ENCODE results near the gene NXNL1.
"Not testable (repeated sequence)": the region's sequence is repeated elsewhere in the genome, so short reads cannot be mapped to it uniquely, and the experiment has no call there.

Gene NXNL1, protein sequence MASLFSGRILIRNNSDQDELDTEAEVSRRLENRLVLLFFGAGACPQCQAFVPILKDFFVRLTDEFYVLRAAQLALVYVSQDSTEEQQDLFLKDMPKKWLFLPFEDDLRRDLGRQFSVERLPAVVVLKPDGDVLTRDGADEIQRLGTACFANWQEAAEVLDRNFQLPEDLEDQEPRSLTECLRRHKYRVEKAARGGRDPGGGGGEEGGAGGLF

GRCh38 chr19:17460372-17461230 lies at the start of gene NXNL1:
TSS of gene NXNL1 (minus strand) at chr19:17460926. CDS start at chr19:17460869, 57 bp downstream.
- peaks cover 6% of the 10 kb centered on the region for H3K27me3 ChIP-seq (ENCODE audit: low read depth, low read length)

DNA sequence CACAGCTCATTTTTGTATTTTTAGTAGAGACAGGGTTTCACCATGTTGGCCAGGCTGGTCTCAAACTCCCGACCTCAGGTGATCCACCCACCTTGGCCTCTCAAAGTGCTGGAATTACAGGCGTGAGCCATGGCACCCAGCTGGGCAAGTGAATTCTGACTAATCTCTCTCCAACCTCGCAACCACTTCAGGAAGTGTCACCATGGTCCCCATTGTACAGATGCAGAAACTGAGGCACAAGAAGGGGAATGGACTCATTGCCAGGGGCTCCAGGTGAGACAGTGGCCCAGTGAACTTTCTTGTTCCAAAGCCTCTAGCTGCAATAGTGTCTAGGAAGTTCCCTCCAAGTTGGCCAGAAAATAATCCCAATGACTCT lies 47.8 kb upstream of the NXNL1 start:
- H3K4me1 ChIP-seq (ENCODE audit: control insufficient read depth in 1 of 2, insufficient read depth in 2 of 2, low read length in 2 of 2): peaks cover 5 to 34% of the 10 kb centered on the region in 2 donors
- not testable (repeated sequence) for H3K4me3 ChIP-seq (ENCODE audit: low read depth in 1 of 2, low read length in 2 of 2); H3K36me3 ChIP-seq (ENCODE audit: control insufficient read depth in 1 of 2, insufficient read depth in 2 of 2, low read length in 2 of 2); H3K27me3 ChIP-seq (ENCODE audit: low read depth, low read length); H3K27ac ChIP-seq (ENCODE audit: low read length); H3K9me3 ChIP-seq (ENCODE audit: control insufficient read depth in 1 of 2, low read length in 2 of 2)

More at GRCh38 chr19:17460372-17461230, at the start of gene NXNL1:
- no peaks in the 10 kb centered on the region for H3K9me3 ChIP-seq (ENCODE audit: control insufficient read depth in 1 of 2, low read length in 2 of 2)
- no peak within 1 kb of the TSS for H3K27ac ChIP-seq (ENCODE audit: low read length)
- no peak within 1 kb of the TSS for H3K4me3 ChIP-seq (ENCODE audit: low read depth in 1 of 2, low read length in 2 of 2)
- no peaks in the 10 kb centered on the region for H3K36me3 ChIP-seq (ENCODE audit: control insufficient read depth in 1 of 2, insufficient read depth in 2 of 2, low read length in 2 of 2)
- H3K4me1 ChIP-seq (ENCODE audit: control insufficient read depth in 1 of 2, insufficient read depth in 2 of 2, low read length in 2 of 2): no peaks in the 10 kb centered on the region

GRCh38 chr19:17506745-17507144 lies 46.0 kb upstream of the NXNL1 start:
- H3K4me3 ChIP-seq (ENCODE audit: low read depth in 1 of 2, low read length in 2 of 2): no peak overlapping the region
- no peaks in the 10 kb centered on the region for H3K9me3 ChIP-seq (ENCODE audit: control insufficient read depth in 1 of 2, low read length in 2 of 2)
- H3K36me3 ChIP-seq (ENCODE audit: control insufficient read depth in 1 of 2, insufficient read depth in 2 of 2, low read length in 2 of 2): peaks cover 0 to 3% of the 10 kb centered on the region in 2 donors
- peaks cover 5 to 26% of the 10 kb centered on the region in 2 donors for H3K4me1 ChIP-seq (ENCODE audit: control insufficient read depth in 1 of 2, insufficient read depth in 2 of 2, low read length in 2 of 2)
- no peaks in the 10 kb centered on the region for H3K27me3 ChIP-seq (ENCODE audit: low read depth, low read length)
- no peak overlapping the region for H3K27ac ChIP-seq (ENCODE audit: low read length)

GRCh38 chr19:17505223-17505622 lies 44.5 kb upstream of the NXNL1 start:
- Histone ChIP-seq H3K36me3 (ENCODE audit: control insufficient read depth in 1 of 2, insufficient read depth in 2 of 2, low read length in 2 of 2) (peaks cover 0 to 11% of the 10 kb centered on the region in 2 donors), H3K4me1 (ENCODE audit: control insufficient read depth in 1 of 2, insufficient read depth in 2 of 2, low read length in 2 of 2) (peaks cover under 1 to 23% of the 10 kb centered on the region in 2 donors), H3K4me3 (ENCODE audit: low read depth in 1 of 2, low read length in 2 of 2) (no peak overlapping the region), H3K27ac (ENCODE audit: low read length) (no peak overlapping the region), H3K9me3 (ENCODE audit: control insufficient read depth in 1 of 2, low read length in 2 of 2) (no peaks in the 10 kb centered on the region), H3K27me3 (ENCODE audit: low read depth, low read length) (no peaks in the 10 kb centered on the region)

DNA sequence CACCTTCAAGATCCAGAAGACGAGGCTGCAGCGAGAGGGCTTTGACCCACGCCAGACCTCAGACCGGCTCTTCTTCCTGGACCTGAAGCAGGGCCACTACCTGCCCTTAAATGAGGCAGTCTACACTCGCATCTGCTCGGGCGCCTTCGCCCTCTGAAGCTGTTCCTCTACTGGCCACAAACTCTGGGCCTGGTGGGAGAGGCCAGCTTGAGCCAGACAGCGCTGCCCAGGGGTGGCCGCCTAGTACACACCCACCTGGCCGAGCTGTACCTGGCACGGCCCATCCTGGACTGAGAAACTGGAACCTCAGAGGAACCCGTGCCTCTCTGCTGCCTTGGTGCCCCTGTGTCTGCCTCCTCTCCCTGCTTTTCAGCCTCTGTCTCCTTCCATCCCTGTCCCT lies 43.7 kb upstream of the NXNL1 start:
- Histone ChIP-seq H3K27me3 (ENCODE audit: low read depth, low read length) (no peaks in the 10 kb centered on the region), H3K27ac (ENCODE audit: low read length) (no peak overlapping the region), H3K36me3 (ENCODE audit: control insufficient read depth in 1 of 2, insufficient read depth in 2 of 2, low read length in 2 of 2) (peaks cover 0 to 17% of the 10 kb centered on the region in 2 donors), H3K4me3 (ENCODE audit: low read depth in 1 of 2, low read length in 2 of 2) (no peak overlapping the region), H3K9me3 (ENCODE audit: control insufficient read depth in 1 of 2, low read length in 2 of 2) (no peaks in the 10 kb centered on the region), H3K4me1 (ENCODE audit: control insufficient read depth in 1 of 2, insufficient read depth in 2 of 2, low read length in 2 of 2) (peaks cover 0 to 19% of the 10 kb centered on the region in 2 donors)

DNA sequence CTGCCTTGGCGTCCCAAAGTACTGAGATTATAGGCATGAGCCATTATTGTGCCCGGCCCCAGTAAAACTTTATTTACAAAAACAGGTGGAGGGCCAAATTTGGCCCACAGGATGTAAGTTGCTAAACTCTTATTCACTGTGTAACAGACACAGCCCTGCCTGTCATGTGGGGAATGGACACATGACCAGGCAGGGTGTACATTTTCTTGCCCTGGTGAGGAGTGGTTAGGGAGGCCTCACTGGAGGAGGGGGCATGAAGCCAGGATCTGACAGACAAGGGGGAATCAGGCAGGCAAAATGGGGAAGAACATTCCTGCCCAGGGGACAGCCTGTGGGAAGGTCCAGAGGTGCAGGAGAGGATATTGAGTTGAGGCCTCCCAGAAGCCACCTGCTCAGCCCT lies 43.3 kb upstream of the NXNL1 start:
- H3K36me3 ChIP-seq (ENCODE audit: control insufficient read depth in 1 of 2, insufficient read depth in 2 of 2, low read length in 2 of 2): peaks cover 0 to 17% of the 10 kb centered on the region in 2 donors
- H3K9me3 ChIP-seq (ENCODE audit: control insufficient read depth in 1 of 2, low read length in 2 of 2): no peaks in the 10 kb centered on the region
- no peak overlapping the region for H3K4me3 ChIP-seq (ENCODE audit: low read depth in 1 of 2, low read length in 2 of 2)
- H3K27ac ChIP-seq (ENCODE audit: low read length): no peak overlapping the region
- H3K27me3 ChIP-seq (ENCODE audit: low read depth, low read length): no peaks in the 10 kb centered on the region
- peaks cover 0 to 19% of the 10 kb centered on the region in 2 donors for H3K4me1 ChIP-seq (ENCODE audit: control insufficient read depth in 1 of 2, insufficient read depth in 2 of 2, low read length in 2 of 2)

DNA sequence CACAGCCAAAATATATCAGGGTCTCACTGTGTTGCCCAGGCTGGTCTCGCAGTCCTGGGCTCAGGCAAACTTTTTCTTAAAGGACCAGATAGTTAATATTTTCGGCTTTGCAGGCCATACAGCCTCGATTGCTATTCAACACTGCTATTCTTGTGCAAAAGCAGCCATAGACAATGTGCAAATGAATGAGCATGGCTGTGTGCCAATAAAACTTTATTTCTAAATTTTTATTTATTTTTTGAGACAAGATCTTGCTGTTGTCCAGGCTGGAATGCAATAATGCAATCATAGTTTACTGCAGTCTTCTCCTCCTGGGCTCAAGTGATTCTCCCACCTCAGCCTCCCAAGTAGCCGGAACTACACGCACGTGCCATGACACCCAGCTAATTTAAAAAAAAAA lies 42.5 kb upstream of the NXNL1 start:
- Histone ChIP-seq H3K36me3 (ENCODE audit: control insufficient read depth in 1 of 2, insufficient read depth in 2 of 2, low read length in 2 of 2) (peaks cover 0 to 17% of the 10 kb centered on the region in 2 donors), H3K9me3 (ENCODE audit: control insufficient read depth in 1 of 2, low read length in 2 of 2) (no peaks in the 10 kb centered on the region), H3K27me3 (ENCODE audit: low read depth, low read length) (no peaks in the 10 kb centered on the region), H3K27ac (ENCODE audit: low read length) (no peak overlapping the region), H3K4me3 (ENCODE audit: low read depth in 1 of 2, low read length in 2 of 2) (no peak overlapping the region), H3K4me1 (ENCODE audit: control insufficient read depth in 1 of 2, insufficient read depth in 2 of 2, low read length in 2 of 2) (peaks cover 0 to 14% of the 10 kb centered on the region in 2 donors)

DNA sequence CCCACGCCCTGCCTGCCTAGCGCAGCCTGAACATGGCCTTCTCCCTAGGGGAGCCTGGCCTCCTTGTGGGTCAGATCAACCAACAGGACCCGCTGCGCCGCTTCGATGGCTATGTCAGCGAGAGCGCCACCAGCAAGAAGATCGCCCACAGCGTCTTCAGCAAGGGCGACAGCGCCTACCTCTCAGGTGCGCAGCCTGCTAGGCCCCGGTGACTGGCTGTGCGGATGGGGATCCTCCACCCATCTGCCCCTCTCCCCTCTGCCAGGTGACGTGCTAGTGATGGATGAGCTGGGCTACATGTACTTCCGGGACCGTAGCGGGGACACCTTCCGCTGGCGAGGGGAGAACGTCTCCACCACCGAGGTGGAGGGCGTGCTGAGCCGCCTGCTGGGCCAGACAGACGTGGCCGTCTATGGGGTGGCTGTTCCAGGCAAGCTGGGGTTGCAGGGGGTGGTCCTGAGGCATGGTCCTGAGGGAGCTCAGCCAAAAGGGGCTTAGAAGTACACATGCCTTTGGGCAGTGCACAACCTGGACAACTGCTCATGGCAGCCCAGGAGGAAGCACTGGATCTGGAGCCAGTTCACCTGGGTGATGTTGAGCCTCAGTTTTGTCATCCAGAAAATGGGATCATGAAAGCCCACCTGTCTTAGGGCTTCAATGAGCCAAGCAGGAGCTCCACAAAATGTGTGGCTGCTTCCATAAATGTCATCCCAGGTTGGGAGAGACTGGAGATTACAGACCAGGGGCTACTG lies 39.9 kb upstream of the NXNL1 start:
- Histone ChIP-seq H3K4me1 (ENCODE audit: control insufficient read depth in 1 of 2, insufficient read depth in 2 of 2, low read length in 2 of 2) (peaks cover 0 to 16% of the 10 kb centered on the region in 2 donors), H3K9me3 (ENCODE audit: control insufficient read depth in 1 of 2, low read length in 2 of 2) (no peaks in the 10 kb centered on the region), H3K36me3 (ENCODE audit: control insufficient read depth in 1 of 2, insufficient read depth in 2 of 2, low read length in 2 of 2) (peaks cover 0 to 17% of the 10 kb centered on the region in 2 donors), H3K4me3 (ENCODE audit: low read depth in 1 of 2, low read length in 2 of 2) (no peak overlapping the region), H3K27ac (ENCODE audit: low read length) (no peak overlapping the region), H3K27me3 (ENCODE audit: low read depth, low read length) (no peaks in the 10 kb centered on the region)

DNA sequence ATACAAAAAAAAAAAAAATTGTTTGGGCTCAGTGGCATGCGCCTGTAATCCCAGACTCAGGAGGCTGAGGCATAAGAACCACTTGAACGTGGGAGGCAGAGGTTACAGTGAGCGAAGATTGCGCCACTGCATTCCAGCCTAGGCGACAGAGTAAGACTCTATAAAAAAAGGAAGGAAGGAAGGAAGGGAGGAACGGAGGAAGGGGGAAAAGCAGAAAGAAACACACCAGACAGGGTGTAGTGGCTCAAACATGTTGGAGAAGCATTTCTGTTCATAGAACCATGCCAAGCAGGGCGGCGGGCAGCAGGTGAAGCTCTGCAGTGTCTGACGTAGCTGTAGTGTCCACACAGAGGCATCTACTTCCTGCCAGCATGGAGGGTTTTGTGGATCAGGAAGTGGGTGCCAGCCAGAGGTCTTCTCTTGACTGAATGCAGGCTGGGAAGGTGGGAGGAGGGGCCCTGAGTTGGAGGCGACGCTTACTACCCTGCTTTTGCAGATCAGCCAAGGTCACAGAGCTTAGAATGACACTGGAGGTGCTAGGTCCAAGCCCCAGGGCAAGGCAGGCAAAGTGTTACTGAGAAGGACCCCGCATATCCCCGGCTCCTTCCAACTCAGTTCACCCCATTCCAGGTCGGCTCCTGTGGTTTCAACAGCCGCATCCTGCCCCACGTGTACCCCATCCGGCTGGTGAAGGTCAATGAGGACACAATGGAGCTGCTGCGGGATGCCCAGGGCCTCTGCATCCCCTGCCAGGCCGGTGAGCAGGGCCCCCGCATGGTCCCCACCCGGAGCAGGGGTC lies 39.1 kb upstream of the NXNL1 start:
- peaks cover 0 to 10% of the 10 kb centered on the region in 2 donors for H3K4me1 ChIP-seq (ENCODE audit: control insufficient read depth in 1 of 2, insufficient read depth in 2 of 2, low read length in 2 of 2)
- peaks cover 0 to 17% of the 10 kb centered on the region in 2 donors for H3K36me3 ChIP-seq (ENCODE audit: control insufficient read depth in 1 of 2, insufficient read depth in 2 of 2, low read length in 2 of 2)
- H3K4me3 ChIP-seq (ENCODE audit: low read depth in 1 of 2, low read length in 2 of 2): no peak overlapping the region
- H3K9me3 ChIP-seq (ENCODE audit: control insufficient read depth in 1 of 2, low read length in 2 of 2): no peaks in the 10 kb centered on the region
- no peaks in the 10 kb centered on the region for H3K27me3 ChIP-seq (ENCODE audit: low read depth, low read length)
- H3K27ac ChIP-seq (ENCODE audit: low read length): no peak overlapping the region

DNA sequence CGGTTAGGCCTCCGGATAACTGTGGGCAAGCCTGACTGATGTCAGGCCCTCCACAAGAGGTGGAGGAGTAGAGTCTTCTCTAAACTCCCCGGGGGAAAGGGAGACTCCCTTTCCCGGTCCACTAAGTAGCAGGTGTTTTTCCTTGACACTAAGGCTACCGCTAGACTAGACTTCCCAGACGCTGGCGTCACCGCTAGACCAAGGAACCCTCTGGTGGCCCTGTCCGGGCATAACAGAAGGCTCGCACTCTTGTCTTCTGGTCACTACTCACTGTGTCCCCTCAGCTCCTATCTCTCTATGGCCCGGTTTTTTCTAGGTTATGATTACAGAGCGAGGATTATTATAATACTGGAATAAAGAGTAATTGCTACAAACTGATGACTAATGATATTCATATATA lies 38.3 kb upstream of the NXNL1 start:
- not testable (repeated sequence) for H3K27me3 ChIP-seq (ENCODE audit: low read depth, low read length); H3K9me3 ChIP-seq (ENCODE audit: control insufficient read depth in 1 of 2, low read length in 2 of 2); H3K4me3 ChIP-seq (ENCODE audit: low read depth in 1 of 2, low read length in 2 of 2); H3K27ac ChIP-seq (ENCODE audit: low read length)
- Histone ChIP-seq H3K36me3 (ENCODE audit: control insufficient read depth in 1 of 2, insufficient read depth in 2 of 2, low read length in 2 of 2) (peaks cover 0 to 17% of the 10 kb centered on the region in 2 donors), H3K4me1 (ENCODE audit: control insufficient read depth in 1 of 2, insufficient read depth in 2 of 2, low read length in 2 of 2) (peaks cover 0 to 10% of the 10 kb centered on the region in 2 donors)

Measured in muscle layer of duodenum (tissue), 2 donors.